CD4-positive, alpha-beta T cell treated with Interleukin-6 at 100 ng/mL for 8 hours (primary cell): ENCODE data around the gene SPSB4.

Source experiments
- DNase-seq: peaks from one replicate; pipeline ENCODE4 v3.0.0-alpha.2; 2020; ENCODE audit warnings: mixed read lengths, low spot score

Gene SPSB4

DNA sequence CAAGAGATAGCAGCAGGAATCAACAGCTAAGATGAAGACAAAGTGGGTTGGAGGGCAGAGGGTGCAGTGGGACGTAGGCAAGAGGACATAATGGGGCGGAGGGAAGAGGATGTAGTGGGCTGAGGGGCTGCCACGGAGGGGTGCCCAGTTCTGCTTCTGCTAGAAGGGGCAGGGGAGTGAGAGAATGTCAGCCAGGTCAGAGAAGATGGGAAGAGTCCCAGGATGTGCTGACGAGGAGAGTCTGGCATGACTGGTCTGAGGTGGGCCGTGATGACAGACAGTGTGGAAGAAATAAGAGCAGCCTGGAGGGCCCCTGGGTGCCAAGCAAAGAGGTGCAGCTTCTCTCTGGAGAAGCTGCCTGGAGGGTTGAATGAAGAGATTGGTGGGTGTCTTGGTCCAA is 4.0 kb downstream of the SPSB4 start:
- no peak for DNase-seq

DNA sequence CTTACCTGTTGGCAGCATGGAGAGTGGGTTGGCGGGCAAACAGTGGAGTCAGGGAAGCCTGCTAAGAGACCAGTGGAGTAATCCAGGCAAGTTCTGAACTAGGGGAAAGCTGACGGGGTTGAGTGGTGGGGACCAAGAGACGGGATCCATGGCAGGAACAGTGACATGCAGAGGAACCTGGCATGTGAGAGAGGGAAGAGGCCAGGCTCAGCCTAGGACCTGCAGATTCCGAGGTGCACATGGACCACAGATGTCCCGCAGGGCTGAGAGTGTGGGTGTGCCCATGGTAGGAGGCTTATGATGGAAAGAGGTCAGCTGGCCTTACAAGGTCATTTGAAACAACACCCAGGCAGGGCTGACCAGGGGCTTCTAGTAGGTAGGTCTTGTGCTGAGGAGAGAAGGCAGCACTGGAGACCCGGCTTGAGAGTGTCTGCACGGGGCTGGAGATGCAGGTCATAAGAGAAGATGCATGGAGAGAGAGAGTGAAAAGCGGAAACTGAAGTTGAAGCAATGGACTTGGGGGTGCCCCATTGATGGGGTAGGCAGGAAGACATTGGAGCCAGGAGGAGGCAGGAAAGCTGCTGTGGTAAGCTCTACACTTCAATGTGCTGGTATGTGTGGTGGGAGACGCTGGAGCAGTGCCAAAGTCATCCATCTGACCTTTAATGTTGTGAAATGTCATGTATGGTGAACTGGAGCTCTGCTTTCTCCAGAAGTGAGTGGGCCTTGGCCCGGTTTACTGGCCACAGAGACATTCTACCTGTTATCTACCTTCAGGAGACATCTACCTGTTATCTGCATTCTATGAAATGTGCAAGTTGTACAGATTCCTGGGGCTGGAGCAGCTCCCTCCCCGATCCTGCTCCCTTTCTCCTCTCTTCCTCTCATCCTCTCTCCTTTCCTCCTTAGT is 4.6 kb downstream of the SPSB4 start:
- no peak for DNase-seq

DNA sequence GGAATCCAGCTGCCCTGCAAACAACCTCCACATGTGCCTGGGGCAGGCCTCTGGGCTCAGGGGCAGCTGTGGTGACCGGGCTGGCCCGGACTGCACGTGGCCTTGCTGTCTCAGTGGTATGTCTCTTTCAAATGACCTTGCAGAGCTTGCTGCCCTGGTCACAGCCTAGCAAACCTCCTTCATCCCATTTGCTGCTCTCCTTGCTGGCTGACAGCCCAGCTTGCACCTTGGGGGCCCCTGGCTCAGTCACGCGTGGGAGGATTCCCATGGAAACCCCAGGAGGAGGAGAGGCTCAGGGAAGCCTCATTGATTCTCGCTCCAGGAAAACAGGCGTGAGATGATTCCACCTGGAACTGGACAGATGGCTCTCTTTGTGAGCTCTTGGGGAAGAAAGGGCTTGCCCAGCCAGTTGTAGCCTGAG is 5.6 kb downstream of the SPSB4 start:
- no peak for DNase-seq

DNA sequence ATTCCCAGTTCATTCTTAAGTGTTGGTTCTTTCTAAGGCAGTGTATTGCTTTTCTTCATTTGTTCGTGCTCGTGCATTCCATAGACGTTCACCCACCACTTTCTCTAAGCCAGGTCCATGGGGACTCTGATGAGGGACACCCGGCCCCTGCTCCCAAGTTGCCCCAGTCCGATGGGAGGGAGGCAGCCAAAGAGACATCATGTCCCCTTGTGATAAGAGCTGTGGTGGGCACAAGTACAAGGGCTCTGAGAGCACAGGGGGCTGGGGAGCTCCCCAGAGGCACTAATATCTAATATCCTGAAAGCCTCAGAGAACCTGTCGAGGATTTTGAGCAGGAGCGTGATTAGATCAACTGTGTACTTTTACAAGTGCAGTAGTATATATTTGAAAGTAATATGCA is 6.3 kb downstream of the SPSB4 start:
- DNase-seq: no peak

DNA sequence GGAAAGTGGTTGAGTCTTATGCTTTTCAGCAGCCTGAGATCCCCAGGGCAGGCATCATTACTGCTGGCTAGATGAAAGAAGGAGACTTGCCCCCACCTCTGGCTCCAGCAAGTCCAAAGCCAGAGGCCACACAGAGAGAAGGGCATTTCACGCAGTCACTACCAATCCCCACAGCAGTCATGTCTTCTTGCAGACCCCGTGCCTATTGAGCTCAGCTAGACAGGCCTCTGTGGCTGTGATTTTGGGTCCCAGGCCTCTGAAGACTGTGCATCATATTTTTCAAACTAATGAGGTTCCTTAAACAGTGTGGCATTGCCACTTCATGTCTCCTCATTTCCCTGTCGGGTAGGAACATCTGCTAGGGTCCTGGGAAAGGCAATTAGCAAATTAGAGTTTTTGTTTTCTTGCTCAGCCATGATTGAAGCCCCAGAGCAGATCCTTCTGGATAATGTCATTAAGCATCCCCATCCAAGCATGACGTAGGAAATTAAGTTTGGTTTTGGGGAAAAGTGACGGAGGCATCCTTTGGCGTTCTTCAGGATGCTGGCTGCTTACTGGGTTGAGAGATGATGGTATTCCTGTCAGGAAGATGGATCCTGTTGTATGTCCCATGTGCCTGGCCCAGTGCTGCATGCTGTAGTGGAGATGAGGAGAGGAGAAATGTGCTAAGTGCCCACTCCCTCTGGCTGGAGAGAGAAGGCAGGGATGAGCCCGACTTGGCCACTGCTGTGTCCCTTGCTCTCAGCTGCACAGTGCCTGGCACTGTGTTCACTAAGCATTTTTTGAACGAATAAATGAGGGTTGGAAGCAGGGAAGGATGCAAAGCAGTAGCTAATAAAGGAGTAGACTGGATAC is 7.0 kb downstream of the SPSB4 start:
- DNase-seq: no peak

DNA sequence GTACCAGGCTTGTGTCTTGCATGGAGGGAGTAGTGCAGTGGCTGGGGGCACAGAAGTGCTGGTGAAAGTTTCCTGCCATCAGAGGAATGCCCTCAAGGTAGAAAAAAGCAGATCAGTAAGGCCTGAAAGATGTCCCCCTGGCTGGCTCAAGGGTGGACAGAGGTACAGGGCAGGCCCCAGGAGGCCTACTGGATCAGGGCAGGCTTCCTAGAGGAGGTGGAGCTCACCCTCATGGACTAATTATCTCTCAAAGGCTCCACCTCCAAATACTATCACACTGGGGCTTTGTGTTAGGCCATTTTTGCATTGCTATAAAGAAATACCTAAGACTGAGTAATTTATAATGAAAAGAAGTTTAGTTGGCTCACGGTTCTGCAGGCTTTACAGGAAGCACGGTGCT is 7.8 kb downstream of the SPSB4 start:
- no peak for DNase-seq

DNA sequence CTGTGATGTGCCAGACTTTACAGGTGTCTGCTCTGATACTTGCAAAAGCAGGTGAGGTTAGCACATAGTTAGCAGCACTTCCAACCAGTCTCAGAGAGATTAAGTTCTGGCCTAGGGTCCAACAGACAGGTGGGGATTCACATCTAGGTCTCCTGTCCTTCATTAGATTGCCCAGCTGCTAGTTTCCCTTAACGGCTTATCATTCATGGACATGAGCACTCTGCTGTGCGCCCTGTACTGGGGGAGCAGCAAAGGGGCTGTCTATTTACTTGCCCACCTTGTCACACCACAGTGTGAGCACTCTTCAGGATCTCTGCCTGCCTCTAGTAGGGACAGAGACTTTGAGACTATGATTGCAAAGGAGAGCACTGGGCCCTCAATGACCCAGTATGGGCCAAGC is 8.7 kb downstream of the SPSB4 start:
- no peak for DNase-seq

DNA sequence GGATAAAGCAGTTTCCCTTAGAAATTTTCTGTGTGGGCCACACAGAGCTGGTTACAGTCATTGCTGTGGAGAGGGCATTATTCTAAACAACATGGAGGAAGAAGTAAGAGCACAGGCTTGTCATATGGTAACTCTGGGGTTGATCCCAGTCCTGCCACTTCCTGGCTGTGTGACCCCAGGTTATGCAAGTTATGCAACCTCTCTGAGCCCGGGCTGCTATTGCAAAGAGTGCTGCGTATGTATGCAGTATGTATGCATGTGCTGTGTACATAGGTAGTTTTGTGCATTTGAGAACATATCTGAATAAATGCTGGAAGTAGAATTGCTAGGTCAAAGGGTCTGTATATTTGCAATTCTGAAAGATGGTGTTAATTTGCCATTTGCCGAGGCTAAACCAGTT is 9.2 kb downstream of the SPSB4 start:
- DNase-seq: no peak

DNA sequence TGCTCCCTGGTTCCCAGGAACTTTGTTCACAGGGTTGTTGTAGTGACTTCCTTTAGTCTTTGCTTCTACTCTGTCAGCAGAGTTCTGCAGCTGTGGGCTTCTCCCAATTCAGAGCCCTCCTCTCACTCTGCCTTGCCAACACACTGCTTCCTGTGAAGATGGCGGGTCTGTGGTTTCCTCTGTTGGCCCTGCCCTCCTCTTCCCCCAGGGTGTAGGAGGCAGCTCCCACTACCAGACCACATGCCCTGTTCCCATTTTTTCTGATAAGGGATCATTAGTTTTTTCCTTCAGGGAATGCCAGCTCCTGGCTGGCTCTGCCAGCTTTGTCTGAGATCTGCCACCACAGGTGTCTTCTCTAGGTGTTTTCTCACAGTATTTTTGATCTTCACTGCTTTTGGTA is 12.7 kb downstream of the SPSB4 start:
- DNase-seq: no peak

DNA sequence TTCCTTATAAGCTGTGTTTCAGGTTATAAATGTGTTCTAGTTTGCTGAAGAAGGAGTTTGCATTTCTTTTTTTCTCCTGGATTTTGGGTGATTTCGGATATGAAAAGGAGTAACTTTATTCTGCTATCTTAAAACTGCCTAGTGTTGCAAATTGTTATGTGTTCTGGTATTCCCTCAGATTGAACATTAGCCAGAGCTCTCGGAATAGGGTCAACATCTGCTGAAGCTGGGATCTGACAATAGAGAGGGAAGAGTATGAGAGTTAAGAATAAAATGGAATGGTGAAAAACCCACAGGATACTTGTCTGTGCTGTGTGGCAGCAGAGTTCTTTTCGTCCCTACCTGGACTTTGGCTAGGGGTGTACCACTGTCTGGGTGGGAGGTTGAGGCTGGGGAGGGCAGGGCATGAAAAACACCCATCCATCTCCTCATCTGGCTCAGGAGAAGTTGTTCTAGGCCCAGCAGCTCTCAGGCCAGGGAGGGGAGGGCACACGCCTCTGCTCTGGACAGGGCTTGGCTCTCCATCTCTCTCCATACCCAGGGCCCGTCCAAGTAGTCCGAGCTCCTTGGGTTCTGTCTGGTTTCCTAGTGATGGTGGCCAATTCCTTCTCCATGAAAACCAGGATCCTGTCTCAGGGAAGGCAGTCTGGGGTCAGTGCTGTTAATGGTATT is 13.2 kb downstream of the SPSB4 start:
- no peak for DNase-seq

DNA sequence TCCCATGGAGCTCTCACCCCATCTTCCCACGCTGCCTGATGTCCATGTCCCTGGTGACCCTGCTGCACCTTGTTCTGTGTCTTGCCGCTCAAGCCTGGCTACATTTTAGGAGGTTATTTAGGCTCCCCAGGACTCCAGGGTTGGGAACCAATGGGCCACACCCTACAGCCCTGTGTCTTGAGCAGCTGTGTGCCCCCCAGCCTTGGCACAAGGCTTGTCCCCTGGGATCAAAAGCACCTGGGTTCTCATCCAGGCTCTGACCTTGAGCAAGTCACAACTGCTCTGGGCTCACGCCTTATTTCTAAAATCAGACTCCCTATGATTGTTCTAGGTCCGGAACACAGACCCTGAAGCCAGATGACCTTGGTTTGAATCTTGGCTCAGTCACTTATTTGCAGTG is 14.1 kb downstream of the SPSB4 start:
- DNase-seq: no peak

DNA sequence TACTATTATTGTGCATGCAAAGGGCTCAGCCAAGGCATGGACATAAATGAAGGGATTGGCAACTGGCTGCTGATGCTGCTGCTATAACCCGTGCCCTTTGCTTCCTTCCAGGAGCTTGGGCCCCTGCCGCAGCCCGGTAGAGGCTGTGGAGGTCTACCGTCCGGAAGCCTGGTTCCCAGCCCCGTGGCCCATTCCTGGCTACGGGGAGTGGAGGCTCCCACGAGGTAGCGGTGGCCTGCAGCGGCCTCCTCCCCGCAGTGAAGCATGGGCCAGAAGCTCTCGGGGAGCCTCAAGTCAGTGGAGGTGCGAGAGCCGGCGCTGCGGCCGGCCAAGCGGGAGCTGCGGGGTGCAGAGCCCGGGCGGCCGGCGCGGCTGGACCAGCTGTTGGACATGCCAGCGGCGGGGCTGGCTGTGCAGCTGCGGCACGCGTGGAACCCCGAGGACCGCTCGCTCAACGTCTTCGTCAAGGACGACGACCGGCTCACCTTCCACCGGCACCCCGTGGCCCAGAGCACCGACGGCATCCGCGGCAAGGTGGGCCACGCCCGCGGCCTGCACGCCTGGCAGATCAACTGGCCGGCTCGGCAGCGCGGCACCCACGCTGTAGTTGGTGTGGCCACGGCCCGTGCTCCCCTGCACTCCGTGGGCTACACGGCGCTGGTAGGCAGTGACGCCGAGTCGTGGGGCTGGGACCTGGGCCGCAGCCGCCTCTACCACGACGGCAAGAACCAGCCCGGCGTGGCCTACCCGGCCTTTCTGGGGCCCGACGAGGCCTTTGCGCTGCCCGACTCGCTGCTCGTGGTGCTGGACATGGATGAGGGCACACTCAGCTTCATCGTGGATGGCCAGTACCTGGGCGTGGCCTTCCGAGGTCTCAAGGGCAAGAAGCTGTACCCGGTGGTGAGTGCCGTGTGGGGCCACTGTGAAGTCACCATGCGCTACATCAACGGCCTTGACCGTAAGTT is 15.0 kb downstream of the SPSB4 start:
- no peak for DNase-seq

DNA sequence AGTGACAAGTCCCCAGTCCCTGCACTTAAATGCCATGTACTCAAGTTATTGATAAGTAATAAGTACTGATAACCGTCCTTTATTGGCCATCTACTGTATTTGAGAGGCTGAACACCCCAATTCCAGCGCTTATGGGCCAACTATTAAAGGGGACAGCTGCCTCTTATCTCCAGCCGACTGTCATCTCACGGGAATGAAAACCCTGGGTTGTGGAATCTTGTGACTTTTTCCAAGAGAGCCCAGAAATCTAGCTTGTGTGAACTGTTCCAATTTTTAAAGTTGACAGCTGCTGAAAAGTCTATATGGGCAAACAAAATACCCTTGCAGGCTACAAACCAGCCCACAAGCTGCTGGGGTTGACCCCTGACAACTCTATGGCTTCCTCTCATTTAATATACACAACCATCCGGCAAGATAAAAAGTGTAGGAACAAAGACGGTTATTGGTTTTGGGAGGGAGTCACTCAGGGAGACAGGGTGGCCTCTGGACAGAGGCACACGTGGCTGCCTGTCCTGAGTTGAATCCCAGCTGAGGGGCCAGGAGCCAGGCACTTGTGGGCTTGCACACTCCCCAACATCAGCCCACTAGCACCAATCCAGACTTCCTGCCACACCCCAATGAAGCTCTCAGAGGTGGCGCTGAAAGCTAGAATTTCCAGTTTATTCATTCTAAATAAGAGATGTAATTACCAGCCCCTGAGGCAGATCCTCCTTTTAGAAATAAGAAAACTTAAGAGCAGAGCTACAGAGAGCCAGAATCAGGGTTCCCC is 16.2 kb downstream of the SPSB4 start:
- DNase-seq: no peak

DNA sequence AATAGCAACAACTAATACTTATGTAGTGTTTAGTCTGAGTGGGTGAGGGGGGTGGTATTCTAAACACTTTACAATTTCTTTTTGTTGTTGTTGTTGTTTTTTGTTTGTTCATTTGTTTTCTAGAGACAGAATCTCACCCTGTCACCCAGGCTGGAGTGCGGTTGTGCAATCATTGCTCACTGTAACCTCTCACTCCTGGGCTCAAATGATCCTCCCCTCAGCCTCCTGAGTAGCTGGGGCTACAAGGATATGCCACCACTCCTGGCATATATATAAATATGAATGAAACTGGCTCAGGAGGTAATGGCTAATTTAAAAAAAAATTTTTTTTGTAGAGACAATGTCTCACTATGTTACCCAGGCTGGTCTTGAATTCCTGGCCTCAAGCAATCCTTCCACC is 19.1 kb downstream of the SPSB4 start:
- no peak for DNase-seq

DNA sequence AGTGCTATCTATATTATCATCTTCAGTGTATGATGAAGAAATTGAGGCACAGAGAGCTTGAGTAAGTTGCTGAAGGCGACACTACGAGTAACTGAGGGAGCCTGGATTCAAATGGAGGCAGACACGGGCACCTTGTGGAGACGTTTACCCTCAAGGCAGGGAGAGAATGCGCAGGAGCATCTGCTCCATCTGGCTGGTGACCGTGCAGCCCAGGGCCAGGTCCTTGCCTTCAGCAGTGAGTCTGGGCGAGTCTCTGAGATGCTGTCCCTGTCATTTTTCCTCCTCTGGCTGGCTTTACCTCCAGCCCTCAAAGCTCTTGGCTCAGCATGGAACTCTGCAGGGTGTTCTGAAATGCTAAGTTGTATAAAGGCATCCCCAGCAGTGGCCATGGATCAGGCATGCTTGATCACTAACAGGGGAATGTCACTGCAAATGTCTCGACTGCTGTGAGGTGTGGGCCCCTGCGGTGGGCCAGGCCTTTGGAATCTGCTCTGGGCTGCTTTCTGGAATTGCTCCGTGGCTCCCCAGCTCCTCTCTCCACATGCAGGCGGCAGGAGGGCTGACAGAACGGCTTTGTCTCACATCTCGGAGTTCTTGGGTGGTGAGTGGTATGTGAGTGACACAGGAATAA is 19.7 kb downstream of the SPSB4 start:
- DNase-seq: no peak

DNA sequence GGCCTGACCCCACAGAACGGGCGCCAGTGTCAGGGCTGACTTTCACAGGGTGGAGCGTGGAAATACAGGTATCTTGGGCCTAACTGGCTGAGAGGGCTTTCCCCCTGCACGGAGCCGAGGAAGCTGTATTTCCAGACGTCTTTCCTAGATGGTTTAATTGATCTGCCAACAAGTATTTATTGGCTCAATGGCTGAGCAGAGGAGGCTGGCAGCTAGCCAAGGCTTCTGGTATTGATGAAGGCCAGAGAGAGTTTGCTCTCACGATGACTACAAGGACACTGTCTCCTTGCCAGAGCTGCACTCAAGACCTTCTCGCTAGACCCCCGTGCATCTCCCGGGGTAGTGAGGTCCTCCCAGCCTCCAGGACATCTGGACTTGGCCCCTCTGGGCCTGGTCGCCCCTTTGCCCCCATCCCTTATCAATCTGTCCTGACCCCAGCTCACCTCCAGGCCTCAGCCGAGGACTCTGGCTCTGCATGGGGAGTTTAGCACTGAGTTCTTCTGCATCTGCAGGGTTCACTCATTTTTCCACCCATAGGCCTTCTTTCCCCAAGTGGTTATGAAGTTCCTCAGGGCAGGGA is 20.6 kb downstream of the SPSB4 start:
- no peak for DNase-seq

DNA sequence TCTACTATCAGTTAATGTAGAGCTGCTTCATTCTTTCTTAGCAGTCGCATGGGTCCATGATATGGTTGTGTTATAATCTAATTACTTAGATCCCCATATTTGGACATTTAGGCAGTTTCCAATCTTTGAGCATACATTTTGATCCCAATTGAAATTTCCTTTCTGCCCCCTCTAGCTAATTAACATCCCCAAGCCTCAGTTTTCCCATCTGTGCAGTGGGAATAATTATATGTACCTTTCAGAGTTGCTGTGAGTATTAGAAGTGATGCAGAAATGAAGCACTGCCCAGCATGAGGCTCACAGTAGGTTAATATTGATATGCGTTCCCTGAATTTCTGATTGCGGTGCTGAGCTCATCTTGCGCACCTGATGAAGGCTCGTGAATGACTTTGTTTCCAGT is 21.8 kb downstream of the SPSB4 start:
- no peak for DNase-seq

DNA sequence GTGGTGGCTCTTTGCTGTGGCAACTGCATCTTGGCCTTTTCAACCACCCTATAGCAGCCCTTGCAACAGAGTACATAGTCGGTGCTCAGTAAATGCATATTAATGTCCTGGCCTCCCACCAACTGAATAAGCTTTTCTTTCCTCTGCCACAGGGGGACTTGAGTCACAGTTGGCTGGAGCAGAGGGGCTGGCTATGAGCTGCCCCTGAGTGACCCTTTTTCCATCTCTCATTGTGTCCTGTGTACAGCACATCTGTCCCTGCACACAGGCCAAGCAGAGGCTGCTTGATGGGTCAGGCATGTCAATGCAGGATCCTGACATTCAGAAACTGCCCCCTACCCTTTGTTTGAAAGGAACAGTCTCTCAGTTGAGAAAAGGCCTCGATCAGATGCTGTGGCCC is 22.4 kb downstream of the SPSB4 start:
- no peak for DNase-seq

DNA sequence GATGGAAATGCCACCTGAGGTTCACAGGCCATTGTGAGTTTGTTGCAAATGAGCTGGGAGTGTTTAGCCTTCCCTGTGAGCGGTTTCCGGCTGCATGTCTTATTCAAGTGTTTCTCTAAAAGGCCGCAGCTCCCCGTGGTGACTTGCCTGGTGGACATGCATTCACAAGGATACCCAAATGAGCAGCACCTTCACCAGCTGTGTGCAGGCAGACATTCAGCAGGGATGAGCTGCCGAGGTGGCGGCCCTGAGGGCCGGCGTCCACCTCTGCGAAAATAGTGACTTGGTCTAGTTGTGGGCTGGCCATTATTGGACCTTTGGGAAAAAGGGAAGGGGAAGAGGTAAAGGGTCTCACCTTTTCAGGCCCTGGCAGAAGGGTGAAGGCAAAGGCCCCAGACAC is 23.4 kb downstream of the SPSB4 start:
- no peak for DNase-seq
